Left forelimb (tissue), 1 donor: Measurements from ENCODE around the gene SLC17A3.

Source experiments
- DNase-seq: peaks from one replicate; pipeline ENCODE4 v3.0.0-alpha.2; 2018; ENCODE audit warnings: low spot score

The SLC17A3 gene

DNA sequence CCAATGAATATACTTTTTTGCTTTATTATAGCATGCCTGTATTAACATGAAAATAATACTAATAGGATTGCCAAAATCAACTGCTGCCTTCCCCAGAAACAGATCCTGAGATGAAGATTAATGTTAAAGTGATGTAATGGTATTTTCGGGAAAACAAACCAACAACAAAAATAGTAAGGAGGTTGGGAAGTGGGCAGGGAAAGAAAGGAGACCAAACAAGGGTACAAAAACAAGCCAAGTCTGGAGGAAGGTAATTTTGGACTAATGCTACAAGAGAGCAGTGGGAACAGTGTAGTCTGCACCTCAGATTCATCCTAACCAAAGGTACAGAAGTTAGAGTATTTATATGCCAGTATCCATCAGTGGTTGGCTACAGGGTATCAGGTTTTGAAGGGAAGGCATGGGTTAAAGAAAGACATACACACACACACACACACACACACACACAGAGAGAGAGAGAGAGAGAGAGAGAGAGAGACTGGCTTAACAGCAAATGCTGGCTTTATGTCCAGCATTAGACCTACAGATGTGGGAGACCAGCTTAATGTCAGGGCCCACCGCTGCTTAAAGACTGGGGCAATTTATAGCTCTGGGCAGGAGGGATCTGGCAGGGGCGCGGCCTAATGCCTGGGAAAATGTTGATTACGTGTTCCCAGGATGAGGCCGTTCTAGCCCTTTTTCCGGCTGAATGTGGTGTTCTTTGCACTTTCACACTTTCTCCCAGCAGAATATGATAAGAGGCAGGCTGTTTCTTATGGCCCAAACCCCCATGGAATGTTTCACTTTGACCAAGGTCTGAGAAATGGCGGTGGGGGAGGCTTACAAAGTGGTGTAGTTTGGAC lies 38.4 kb downstream of the SLC17A3 start:
- no peak for DNase-seq

DNA sequence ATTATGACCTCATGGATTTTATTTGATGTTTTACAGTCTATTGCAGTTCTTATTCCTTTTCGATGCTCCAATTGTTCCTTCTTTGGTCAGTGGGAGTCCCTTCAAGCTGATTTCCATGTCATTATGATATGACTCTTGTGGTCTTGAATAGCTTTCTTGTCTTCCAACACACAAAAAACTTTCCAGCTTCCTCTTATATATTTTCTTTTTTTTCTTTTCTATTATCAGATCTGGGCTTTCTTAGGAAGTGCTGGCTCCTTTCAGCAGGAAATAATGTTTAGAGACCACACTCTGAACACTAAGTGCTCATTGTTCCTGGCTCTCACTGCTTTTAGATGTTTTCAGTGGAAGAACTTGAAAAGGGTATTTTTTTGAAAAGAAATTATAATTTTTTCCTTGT lies 39.1 kb downstream of the SLC17A3 start:
- no peak for DNase-seq

DNA sequence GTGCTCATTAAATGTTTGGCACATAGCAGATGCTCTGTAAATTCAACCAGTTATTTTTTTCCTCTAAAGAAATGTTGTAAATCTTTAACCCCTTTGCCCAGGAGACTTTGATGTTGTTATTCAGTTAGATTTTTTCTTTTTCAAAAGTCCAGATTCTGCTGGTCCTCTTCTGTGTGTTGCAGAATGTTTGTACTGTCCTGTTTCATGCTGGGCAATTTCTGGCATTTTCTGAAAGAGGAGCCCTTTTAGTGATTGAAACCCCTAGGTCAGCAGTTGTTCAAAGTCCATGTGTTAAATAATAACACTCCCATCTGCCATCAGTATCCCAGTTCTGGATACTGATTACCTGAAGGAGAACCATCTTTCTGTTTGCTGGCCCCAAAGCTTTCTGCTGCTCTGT lies 40.9 kb downstream of the SLC17A3 start:
- DNase-seq = no peak

DNA sequence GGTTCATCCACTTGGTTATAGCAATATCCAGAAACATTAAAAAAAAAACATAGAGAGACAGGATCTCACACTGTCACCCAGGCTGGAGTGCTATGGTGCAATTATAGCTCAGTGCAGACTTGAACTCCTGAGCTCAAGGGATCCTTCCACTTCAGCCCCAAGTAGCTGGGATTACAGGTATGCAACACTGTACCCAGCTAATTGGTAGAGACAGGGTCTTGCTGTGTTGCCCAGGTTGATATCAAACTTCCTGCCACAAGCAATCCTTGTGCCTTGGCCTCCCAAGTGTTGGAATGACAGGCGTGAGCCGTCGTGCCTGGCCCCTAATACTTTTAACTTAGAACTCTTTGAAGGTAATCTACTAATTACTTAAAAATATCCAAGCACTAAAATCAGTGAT lies 41.4 kb downstream of the SLC17A3 start:
- no peak for DNase-seq

DNA sequence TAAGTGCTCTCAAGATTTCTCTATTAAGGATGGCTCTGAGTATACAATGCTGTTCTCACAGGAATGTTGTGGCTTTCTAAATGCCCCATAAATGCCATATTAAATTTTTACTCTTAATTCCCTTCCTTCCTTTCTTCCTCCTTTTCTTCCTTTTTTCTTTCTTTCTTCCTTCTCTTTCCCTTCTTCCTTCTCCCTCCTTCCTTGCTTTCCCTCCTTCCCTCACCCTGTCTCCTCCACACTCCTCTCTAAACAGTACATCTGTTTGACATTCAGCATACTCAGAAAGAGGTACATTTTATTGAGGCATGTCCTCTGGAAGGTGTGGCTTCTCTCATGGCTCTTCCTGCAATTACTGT lies 41.8 kb downstream of the SLC17A3 start:
- DNase-seq = no peak

DNA sequence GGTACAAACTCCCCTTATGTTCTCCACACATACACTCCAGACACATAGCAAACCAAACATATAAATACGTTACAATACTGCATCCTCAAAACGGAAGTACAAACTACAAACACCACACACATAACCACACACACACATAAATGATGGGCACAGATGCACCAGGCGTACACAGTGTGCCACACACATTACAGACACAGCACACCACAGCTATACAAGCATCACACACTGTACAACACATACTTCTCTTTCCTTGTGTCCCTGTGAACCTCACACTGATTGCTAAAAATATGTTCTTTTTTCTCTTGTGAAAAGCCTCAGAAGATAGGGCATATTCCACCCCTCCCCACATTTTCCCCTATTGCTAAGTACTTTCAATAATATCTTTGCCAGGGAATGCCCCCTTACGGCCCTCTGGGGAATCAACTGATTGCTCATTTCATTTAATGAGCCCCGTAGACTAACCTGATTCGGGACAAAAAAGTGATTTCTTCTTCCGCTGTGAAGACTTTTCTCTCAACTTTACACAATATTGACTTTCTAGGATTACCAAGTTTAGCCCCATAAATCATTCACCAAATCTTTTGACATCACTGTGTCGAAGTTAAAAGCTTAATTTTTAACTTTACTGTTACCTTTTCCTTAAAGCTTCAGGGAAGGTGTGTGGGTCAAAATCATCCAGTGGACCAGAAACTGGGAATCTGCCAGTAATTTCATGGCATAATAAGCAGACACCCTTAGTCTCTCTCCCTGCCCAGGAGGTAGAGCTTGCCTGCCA lies 42.3 kb downstream of the SLC17A3 start, which contains the start of gene SLC17A1:
TSS of gene SLC17A1 (minus strand) at position 521 of the 775 bp plus-strand sequence. CDS start 1,495 bp downstream, outside the sequence.
- no peak for DNase-seq

DNA sequence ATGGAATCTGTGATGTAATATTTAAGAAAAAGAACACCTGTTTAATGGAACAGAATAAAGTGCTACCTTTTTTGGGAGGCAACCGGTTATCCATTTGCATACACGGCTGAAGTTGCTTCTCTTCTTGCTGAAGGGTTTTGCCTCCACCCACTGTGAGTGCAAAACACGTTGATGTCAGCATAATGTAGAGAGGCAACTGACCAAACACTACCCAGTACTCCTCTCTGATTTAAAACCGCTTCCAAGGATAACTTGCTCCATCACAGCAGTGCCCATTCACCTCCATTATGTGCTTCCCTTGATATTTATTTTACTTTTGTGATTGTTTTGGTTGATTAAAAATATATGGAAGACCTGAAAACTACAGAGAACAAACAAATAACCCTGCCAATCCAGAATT lies 43.6 kb downstream of the SLC17A3 start:
- DNase-seq = no peak

DNA sequence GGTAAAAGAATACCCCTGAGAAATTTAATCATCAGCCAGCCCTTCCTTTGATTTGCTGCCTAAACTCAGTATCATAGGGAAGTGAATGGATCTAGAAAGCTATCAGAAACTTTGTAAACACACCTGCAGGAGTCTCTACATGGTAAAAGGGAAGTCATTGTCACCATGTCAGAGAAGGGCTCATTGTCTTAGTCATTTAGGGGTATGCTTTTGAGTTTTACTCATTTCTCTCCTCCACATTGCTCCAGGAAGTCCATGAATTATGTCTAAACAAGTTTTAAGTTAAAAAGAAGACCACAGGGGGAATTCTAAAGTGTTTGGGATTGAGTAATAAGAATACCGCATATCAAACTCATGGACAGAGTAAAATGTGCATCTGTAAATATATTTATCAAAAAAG lies 44.7 kb downstream of the SLC17A3 start:
- no peak for DNase-seq

DNA sequence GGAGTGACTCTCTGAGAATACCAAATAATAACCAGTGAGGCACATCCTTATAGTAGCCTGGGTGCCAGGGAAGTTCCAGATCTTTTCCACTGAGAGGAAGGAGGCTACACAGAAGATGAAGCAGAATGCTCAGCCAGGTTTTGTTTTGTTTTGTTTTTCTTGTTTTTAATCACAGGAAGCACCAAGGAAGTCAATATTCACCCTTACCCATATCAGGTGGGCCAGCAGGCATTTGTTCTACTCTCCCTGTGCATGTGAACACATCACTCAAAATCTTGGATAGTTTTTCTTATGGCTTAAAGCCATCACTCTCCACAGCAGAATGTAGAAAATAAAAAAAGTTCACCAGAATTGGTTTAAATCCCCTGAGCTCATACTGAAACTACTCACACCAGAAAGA lies 52.7 kb downstream of the SLC17A3 start:
- DNase-seq = no peak

DNA sequence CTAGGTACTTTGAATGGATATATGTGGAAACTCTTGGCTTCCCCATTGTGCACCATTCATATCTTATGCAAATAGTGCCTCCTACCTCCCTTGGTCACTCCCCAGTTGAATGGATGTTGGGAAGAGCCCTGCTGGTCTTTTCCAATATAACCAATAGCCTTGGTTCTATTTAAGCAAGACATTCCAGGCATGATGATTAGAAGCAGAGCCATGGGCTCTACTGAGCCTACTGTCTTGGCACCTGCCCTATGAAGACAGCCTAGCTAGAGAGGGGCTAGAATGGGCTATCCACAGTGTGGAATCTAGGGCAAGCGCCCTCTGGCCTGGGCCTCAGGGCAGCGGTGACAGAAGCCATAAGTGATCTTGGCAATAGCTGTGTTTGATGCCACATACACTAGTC lies 57.8 kb downstream of the SLC17A3 start:
- DNase-seq = no peak

DNA sequence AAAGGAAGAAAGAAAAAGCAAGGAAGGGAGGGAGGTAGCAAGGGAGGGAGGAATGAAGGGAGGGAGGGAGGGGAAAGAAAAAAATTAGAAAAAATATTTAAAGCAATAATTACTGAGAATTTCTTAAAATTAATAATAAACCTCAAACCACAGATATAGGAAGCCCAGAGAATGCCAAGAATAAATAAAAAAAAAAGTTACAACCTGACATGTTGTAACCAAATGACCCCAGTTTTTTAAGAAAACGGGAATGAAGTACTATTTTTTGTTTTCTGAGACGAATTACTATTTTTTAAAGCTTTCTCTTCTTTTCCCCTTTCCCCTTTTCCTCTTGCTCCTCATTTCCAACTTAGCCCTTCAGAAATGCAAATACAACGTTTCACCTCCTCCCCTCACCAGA lies 58.8 kb downstream of the SLC17A3 start:
- DNase-seq = no peak

DNA sequence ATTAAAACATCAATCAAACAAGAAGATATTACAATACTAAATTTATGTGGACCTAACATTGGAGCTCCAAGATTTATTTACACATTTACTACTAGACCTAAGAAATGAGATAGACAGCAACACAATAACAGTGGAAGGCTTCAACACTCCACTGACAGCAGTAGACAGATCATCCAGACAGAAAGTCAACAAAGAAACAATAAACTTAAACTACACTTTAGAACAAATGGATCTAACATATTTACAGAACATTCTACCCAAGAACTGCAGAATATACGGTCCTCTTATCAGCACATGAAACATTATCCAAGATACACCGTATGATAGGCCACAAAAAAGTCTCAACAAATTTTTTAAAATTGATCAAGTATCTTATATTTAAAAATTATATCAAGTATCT lies 69.2 kb downstream of the SLC17A3 start:
- no peak for DNase-seq

DNA sequence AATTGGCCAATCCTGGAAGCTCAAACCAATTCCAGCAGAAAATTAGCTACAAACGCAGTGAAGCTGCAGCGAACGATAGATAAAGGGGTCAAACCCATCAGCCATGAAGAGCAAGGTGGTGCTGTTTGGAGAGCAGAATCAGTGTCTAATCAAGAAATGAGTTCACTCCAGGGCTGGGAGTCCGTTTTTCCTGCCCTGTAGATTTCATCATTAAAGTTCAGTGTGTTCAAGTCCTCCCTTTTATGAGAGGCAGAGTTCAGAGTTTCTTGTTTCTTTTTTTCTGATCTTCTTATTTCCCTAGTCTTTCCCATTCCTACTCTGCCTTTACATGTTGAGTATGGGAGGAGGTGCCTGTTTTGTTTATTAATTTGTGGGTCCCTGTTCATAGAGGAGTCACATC lies 72.6 kb downstream of the SLC17A3 start:
- no peak for DNase-seq
